WERI-Rb-1 (cell line): ENCODE data around the gene TXN2.

Experiments used
- DNase-seq: peaks from one replicate; pipeline ENCODE4 v3.0.0-alpha.2; 2020
- H3K27ac ChIP-seq: fragments of 250-450 bp; sonication (Bioruptor Pico); 2 replicates; pipeline ENCODE4 v1.5.1; 2020; ENCODE audit warnings: mild to moderate bottlenecking, moderate library complexity
- H3K27me3 ChIP-seq: fragments of 250-450 bp; sonication (Bioruptor Pico); 2 replicates; pipeline ENCODE4 v1.5.1; 2021; ENCODE audit warnings: mild to moderate bottlenecking, low read depth, moderate library complexity; ENCODE audit not compliant: insufficient read depth, severe bottlenecking
- H3K36me3 ChIP-seq: fragments of 250-450 bp; sonication (Bioruptor Pico); 2 replicates; pipeline ENCODE4 v1.5.1; 2020; ENCODE audit warnings: mild to moderate bottlenecking, moderate library complexity
- H3K4me3 ChIP-seq: 2 replicates; pipeline ENCODE4 v1.5.1; 2011; ENCODE audit warnings: low read depth, mild to moderate bottlenecking, control low read depth, low read length
- H3K9me3 ChIP-seq: fragments of 250-450 bp; sonication (Bioruptor Pico); 2 replicates; pipeline ENCODE4 v1.5.1; 2021; ENCODE audit warnings: mild to moderate bottlenecking, moderate library complexity; ENCODE audit not compliant: severe bottlenecking
- TF ChIP-seq, protein P1 (sequence below): IDR thresholded peaks from 2 replicates; pipeline ENCODE4 v1.5.1; 2011; ENCODE audit warnings: low read depth, mild to moderate bottlenecking, control low read depth, inconsistent platforms, low read length

The TXN2 gene

GRCh38 chr22:36472689-36473088, 8.8 kb downstream of the TXN2 start:
- no peaks in the 10 kb centered on the region for H3K9me3 ChIP-seq
- H3K36me3 ChIP-seq, result peaks cover 40% of the 10 kb centered on the region
- H3K4me3 ChIP-seq, result no peak overlapping the region
- no peak overlapping the region for H3K27ac ChIP-seq
- TF ChIP-seq, protein P1, sequence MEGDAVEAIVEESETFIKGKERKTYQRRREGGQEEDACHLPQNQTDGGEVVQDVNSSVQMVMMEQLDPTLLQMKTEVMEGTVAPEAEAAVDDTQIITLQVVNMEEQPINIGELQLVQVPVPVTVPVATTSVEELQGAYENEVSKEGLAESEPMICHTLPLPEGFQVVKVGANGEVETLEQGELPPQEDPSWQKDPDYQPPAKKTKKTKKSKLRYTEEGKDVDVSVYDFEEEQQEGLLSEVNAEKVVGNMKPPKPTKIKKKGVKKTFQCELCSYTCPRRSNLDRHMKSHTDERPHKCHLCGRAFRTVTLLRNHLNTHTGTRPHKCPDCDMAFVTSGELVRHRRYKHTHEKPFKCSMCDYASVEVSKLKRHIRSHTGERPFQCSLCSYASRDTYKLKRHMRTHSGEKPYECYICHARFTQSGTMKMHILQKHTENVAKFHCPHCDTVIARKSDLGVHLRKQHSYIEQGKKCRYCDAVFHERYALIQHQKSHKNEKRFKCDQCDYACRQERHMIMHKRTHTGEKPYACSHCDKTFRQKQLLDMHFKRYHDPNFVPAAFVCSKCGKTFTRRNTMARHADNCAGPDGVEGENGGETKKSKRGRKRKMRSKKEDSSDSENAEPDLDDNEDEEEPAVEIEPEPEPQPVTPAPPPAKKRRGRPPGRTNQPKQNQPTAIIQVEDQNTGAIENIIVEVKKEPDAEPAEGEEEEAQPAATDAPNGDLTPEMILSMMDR, result no peak
- H3K27me3 ChIP-seq, result no peaks in the 10 kb centered on the region
- DNase-seq, result no peak

DNA sequence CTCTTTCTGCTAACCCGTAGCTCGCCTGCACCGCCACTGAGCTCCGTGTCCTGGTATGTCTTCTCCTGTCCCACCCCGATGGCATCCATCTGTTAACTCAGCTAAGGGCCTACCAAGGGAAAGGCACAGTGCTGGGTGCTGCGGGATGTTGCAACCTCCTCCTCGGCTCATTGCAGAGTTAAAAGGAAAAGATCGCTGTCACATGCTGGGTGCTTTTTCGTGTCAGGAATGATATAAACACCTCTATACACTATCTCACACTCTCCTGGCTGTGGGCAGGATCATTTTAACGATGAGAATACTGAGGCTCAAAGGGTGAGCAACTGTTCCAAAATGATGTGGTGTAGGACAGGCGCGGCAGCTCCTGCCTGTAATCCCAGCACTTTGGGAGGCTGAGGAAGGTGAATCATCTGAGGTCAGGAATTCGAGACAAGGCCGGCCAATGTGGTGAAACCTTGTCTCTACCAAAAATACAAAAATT, 10.1 kb downstream of the TXN2 start:
- DNase-seq, result no peak
- TF ChIP-seq, protein P1, result no peak
- peaks cover 28% of the 10 kb centered on the region for H3K36me3 ChIP-seq
- no peak overlapping the region for H3K4me3 ChIP-seq
- no peaks in the 10 kb centered on the region for H3K27me3 ChIP-seq
- H3K9me3 ChIP-seq, result no peaks in the 10 kb centered on the region
- H3K27ac ChIP-seq, result no peak overlapping the region

GRCh38 chr22:36470994-36471331, 10.5 kb downstream of the TXN2 start:
- TF ChIP-seq, protein P1, result no peak
- DNase-seq, result no peak
- Histone ChIP-seq H3K4me3 (no peak overlapping the region), H3K9me3 (no peaks in the 10 kb centered on the region), H3K27ac (no peak overlapping the region), H3K36me3 (peaks cover 24% of the 10 kb centered on the region), H3K27me3 (no peaks in the 10 kb centered on the region)

GRCh38 chr22:36470162-36470993, 11.1 kb downstream of the TXN2 start:
- H3K27me3 ChIP-seq, result no peaks in the 10 kb centered on the region
- H3K9me3 ChIP-seq, result no peaks in the 10 kb centered on the region
- no peak overlapping the region for H3K27ac ChIP-seq
- DNase-seq, result peak; percentile 79
- TF ChIP-seq, protein P1, result peak; percentile 96
- no peak overlapping the region for H3K4me3 ChIP-seq
- H3K36me3 ChIP-seq, result peaks cover 18% of the 10 kb centered on the region

GRCh38 chr22:36469094-36469710, 12.2 kb downstream of the TXN2 start:
- Histone ChIP-seq H3K4me3 (no peak overlapping the region), H3K36me3 (peaks cover 8% of the 10 kb centered on the region), H3K27ac (no peak overlapping the region), H3K27me3 (no peaks in the 10 kb centered on the region), H3K9me3 (no peaks in the 10 kb centered on the region)
- no peak for DNase-seq
- TF ChIP-seq, protein P1, result no peak
